CD4-positive, alpha-beta T cell treated with Interleukin-15 for 1 hour (primary cell): ENCODE results near the gene C1orf198.

Experiments
- DNase-seq: peaks from one replicate; pipeline ENCODE4 v3.0.0-alpha.2; 2020

Gene C1orf198, protein sequence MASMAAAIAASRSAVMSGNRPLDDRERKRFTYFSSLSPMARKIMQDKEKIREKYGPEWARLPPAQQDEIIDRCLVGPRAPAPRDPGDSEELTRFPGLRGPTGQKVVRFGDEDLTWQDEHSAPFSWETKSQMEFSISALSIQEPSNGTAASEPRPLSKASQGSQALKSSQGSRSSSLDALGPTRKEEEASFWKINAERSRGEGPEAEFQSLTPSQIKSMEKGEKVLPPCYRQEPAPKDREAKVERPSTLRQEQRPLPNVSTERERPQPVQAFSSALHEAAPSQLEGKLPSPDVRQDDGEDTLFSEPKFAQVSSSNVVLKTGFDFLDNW

DNA sequence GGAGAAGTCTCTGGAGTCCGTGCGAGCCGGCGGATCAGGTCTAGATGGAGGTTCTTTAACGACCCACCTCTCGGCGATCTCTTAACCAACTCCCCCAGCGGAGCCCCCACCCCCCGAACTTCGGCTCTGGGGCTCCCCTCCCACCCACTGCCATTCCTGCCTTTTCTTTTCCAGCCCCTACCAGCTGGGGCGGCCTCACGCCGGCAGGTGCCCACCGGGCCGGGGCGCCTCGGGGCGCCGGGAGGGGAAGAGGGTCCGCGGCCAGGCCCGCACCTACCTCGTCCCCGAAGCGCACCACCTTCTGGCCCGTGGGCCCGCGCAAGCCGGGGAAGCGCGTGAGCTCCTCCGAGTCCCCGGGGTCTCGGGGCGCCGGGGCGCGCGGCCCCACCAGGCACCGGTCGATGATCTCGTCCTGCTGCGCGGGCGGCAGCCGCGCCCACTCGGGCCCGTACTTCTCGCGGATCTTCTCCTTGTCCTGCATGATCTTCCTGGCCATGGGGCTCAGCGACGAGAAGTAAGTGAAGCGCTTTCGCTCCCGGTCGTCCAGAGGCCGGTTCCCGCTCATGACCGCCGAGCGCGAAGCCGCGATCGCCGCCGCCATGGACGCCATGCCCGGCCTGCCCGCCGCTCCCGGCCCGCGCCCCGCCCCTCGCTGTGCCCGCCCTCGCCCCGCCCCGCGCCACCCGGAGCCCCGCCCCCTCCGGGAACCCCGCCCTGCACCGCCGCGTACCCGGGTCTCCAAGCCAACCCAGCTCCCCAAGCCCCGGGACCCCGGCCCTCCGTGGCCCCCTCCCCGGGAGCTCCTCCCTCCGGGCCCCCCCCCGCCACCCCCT is at the start of gene C1orf198:
TSS of gene C1orf198 (minus strand) at position 619 of the 833 bp plus-strand sequence. CDS start at position 610, 9 bp downstream.
- peak; percentile 69 for DNase-seq

DNA sequence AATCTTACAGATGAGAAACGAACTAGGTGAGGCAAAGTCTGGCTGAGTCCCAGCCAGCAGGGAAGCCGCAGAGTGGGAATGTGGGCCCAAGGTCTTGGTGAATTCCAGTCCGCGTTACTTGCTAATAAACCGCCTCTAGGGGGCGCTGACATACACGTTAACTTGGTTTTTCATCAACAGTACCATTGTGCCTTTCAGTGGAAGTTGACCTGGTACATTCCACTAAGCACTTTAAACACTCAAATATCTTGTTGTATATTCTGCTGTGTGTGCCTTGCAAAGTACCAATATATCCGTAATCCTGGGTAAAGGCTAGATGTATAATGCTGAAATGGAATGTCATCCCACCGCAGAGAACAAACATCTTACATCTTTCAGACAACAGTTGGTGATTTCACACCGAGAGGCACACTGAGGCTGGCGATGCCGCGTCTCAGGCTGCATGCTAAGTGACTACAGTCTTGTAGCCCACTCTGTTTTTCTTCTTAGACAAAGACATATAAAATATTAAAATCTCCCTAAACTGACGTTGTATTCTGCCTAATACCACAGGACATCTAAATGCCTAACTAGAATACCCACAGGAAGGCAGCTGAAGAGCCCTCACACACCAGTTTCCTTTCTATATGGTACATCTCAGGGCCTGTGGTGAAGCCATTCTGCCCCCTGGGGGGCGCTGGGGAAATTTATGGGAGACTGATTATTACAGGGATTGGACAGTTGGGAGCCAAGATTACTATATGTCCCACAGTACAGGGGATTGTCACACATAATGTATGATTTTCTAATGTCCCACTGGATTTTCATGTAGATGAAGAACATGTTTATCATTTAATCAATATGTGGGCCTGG is 49.2 kb upstream of the C1orf198 start:
- peak; percentile 61 for DNase-seq

DNA sequence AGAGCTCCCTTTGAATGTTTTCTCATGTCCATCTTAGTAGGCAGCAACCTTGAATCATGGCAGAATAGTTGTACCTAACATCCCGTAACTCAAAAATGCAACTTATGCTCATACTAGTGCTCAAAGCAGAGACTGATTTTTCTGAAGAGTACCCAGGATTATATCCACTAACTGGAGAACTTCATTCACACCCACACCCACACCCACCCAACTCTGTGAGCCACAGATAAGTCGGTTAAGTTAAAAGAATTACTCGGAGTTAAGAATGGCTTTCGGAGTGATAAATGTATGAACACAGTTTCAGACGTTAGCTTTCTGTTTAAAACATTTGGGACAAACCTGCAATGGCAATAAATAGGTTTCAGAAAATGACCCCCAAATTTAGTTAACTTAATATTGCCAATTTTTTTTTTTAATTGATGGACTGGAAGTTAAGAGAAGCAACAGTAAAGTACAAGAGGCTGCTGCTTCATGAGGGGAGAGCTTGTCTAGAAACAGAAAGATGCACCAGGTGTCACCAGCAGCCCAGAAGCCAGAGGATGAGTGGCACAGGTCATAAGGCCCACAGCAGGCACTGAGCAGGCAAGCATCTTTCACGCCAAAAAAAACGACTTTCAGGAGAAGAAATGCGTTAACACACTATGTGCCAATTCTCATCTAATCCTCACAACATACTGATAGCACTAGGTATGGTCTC is 48.4 kb upstream of the C1orf198 start:
- DNase-seq, result no peak

DNA sequence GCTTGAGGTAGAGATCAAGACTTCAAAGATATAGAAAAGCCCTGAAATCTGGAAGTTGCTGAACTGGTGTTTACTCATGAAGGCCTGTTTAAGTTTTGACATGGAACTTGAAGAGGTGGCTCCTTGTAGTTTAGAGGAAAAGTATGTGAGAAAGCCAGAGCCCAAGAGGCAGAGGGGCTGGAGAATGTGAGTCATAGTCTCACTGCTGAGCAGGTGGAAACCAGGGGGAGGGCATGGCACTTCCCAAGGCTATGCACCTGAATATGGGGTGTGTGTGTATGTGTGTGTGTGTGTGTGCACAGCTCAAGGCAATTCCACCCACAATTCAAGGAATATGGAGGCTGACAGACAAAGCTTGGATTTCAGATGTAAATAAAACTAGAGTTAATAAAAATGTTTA is 46.8 kb upstream of the C1orf198 start:
- no peak for DNase-seq

DNA sequence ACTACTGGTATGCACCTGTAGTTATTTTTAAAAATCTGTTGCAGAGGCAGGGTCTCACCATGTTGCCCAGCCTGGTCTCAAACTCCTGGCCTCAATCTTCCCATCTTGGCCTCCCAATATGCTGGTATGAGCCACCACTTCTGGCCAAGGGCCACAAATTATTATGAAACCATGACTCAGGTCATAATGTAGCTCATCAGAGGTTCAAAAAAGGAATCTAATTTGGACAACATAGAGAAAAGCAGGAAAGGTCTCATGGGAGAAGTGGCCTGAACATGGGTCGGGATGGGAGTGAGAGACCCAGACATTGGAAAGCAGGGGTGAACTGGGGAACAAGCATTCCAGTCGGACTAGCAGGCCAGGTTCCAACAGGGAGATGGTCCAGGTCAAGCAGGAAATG is 45.2 kb upstream of the C1orf198 start:
- DNase-seq, result no peak

DNA sequence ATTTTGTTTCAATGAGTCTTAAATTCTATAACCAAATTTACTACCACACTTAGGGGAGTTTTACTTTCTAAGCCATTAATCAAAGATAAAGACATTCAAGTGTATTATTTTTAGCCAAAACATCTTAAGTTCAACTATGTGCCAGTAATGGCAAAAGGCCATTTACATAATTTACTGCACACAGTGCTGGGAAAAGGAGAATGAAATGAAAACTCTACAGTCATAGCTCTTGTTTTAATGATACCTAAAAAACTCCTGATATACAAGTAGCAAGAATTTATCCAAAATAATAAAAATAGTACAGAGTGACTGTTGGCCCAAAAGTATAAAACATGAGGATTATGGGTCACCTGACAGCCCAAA is 42.4 kb upstream of the C1orf198 start:
- DNase-seq, result no peak

DNA sequence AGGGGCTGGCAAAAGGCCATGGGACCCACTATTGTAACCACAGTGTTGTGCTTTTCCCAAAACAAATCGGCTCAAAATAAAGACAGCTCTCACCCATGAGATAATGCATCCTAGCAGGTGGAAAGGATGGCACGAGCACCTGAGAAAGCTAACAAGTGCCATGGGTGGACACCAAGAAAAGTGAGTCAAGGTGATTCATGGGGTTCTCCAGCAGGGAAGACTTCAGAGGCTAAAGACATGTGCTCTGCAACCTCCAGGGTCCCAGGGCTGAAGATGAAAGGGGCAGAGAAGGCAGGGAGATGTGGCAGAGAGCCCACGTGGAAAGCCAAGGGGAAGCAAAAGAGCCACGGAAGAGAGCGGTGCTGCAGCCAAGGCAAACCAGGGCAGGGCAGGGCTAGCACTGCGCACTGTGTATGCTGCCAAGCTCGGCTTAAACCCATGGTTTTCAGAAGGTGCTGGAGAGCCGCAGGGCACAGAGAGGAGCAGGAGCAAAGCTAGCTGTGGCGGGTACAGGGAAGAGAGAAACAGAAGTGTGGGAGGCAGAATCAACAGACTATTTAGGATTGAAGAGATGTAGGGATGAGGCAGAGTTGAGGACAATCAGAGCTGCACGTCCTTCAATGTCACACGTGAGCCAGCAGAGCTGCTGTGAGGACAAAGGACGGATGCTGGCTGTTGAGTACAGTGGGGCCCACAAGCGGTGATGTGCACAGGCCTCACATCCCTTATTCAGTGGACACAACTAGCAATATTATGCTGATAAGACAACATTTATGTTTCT is 41.8 kb upstream of the C1orf198 start:
- DNase-seq, result no peak

DNA sequence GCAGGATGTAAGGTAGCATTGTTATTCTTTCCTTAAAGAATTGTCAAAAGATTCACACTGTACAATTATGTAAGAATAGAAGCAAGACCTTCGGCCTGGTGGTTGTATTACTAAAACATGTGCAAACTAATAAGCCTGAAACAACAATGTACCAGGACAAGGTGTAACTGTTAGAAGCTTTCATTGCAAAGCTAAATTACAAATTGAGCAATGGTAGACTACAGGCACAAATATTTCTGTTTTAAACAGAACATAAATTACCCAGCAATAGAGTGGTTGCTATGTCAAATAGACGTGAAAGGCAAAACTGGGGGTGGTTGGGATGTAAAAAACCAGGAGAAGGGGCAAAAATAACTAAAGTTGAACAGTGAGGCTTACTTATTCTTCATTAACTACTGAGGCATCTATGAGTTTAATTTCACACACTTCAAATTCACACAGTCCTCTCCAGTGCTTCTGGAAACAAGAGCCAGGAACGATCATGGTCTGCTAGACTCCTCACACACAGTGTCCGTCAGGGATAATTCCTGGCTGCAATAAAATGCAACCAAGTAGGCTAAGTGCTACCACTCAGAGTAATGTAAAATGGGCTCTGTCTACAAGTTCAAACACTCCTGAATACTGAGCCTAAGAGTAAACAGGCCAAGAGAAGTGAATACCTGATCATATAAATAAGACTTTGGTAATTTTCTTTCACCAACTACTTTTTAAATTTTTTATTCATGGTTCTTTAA is 39.3 kb upstream of the C1orf198 start:
- no peak for DNase-seq

DNA sequence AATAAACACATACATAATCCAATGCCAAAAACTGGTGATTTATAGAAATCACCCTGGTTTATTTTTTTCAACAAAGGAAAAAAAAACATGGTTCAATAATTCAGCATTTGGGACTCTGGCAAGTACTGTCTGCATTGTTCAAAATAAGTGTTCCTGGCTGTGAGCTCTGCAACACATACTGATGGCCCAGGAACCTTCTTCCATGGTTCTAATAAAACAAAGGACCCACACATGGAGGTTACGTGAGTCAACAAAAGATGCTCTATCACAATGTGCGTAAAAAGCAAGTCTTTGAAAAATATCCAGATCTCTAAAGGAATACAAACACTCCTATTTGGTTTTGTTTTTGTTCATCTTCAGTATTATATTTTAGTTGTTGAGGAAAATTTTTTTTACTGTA is 37.9 kb upstream of the C1orf198 start:
- no peak for DNase-seq

DNA sequence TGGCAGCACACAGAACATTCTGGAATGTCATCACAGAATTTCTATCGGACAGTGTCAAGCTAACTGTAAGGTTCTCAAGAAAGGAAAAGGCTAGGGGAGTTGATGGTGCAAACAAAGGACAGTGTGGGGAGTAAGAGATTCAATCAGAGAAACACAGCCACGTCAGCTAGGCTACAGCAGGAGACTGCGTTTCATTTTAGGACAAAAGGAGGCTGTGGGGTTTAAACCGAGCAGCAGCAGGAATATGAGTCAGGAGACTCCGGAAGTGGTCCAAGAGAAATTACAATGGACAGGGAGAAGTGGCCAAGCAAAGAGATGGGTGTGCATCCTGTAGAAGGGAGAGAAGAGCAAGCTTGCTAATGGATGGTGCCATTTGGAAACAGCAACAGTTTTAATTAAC is 37.4 kb upstream of the C1orf198 start:
- DNase-seq, result no peak

DNA sequence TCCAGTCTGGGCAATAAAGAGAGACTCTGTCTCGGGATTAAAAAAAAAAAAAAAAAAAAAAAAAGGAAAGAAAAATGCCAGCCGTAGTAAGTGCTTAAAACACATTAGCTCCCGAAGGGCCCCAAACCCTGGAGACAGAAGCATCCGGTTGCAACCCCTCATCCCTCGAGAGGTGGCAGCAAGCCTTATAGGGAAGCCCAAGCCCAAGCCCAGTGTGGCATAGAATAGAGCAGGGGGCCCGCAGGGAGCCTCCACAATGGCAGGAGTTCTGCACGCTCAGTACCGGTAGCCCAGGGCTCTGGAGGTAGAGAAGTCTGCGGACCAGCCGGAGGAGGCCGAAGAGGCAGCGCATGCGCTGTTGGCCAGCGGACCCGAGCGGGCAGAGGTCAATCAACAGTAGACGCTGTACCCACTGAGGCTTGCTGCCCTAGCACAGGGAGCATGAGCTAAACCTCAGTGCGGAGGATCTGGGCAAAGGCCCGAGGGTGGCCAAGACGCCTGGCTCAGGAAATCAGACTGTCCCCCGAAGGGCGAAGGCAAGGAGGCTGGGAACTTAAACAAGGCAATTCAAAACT is 34.1 kb upstream of the C1orf198 start:
- DNase-seq, result no peak

DNA sequence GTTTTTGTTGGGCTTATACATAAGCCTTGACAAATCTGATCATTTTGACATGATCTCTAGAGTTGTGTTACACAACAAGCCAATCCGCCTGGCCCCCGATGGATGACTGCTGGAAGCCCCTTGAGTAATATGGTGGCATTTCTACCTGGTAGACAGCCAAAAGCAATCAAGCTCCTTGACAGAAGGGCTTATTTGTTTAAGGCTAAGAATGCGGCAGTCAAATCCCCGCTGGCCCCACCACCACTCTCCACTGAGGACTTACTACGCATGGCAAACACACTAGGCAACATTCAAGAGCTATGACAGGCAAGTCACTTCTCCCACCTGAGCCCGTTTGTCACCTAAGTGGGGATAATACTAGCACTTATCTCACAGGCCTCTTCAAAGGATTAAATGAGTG is 33.4 kb upstream of the C1orf198 start:
- DNase-seq, result no peak

DNA sequence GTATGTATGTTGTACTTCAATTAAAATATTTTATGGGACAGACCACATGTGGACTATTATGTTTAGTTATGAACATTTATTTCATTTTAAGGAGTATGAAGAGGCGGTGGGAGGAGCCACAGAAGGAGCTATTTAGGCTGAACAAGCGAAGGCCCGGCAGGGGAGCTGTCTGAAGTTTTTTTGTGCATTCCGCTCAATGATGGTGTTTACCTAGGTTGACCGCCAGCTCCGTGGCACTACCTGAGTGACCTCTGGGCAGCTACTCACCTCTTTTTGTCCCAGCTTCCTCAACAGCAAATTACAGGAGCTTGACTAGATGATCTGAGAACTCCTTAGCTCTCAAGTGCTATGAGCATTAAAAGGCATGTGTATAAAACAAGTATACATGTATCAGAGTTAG is 32.7 kb upstream of the C1orf198 start:
- DNase-seq, result no peak

DNA sequence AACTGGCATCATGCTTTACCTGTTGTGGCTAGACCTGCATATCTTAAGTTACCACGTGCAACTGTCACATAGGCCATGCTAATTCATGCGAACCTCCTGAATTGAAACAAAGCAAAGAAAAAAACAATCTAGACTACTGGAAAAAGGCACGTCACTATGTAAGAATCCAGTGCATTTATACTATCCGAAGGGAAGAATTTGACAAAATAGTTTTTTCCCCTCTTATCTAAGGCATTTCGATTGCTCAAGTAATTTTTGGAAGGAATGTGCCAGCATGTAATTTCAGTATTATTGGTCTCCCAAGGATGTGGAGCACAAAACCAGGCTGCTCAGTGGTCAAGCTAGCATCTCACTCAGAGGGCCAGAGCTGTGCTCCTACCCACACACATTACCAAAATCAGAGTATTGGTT is 31.5 kb upstream of the C1orf198 start:
- DNase-seq, result no peak

DNA sequence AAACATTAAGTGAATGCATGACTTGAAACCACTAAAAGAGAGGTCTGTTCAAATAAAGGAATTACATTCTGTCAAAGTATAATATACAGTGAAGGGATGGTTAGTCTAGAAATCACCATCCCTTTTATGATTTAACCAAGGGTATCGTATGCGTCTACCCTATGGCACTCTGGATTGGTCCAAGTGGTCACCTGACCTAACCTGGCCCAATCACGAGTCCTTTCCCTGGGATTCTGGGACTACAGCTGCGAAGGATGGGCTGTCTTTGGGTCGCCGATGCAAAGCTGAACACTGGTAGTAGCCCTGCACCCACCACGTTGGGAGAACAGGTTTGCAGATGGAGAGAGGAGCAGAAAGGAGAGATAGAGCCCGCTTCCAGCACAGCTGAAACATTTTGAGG is 30.4 kb upstream of the C1orf198 start:
- no peak for DNase-seq

DNA sequence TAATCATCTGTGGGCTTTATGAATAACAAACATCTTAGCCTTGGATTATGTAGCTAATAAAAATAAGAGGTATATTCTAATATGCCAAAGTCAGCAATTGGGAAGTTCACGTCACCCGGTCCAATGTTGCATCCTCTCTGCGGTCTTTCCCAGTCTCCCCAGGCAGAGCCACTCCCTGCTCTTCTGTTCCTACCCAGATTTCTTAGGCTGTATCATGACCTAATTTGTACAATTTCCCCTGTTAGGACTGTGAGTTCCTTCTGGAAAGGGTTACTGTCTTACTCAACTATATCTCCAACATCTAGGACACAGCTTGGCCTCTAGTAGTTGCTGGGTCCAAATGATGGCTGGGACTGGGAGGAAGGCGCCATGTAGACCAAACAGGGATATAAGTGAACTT is 29.8 kb upstream of the C1orf198 start:
- DNase-seq, result no peak

DNA sequence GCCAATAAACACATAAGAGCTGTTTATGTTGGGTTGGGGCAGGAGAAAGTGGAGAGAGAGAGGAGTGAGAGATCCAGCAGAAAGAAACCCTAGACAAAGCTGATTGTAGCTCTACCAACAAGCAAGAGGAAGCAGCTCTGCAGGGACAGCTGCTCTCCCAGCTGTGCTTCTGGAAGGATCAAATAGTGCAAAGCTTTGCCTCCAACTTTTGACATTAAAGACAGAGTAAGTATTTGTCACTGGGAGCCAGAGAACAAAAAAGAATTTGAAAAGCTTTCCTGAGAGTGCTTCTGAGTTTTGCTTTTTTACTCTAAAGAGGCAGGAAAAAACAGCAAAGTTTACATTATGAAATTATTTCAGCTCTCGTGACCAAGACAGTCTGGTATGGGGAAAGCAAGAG is 28.5 kb upstream of the C1orf198 start:
- no peak for DNase-seq

DNA sequence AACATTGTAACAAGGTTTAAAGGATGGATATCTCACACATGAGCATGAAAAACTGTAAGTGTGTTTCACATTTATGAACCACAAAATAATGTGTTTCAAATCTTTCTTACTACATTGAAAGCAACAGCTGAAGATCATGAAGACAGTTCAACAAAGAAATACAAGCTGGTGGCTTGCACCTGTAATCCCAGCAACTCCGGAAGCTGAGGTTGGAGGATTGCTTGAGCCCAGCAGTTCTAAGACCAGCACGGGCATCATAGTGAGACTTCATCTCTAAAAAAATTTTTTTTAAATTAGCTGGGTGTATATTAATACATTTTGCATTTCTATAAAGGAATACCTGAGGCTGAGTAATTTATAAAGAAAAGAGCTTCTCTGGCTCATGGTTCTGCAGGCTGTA is 27.1 kb upstream of the C1orf198 start:
- no peak for DNase-seq

DNA sequence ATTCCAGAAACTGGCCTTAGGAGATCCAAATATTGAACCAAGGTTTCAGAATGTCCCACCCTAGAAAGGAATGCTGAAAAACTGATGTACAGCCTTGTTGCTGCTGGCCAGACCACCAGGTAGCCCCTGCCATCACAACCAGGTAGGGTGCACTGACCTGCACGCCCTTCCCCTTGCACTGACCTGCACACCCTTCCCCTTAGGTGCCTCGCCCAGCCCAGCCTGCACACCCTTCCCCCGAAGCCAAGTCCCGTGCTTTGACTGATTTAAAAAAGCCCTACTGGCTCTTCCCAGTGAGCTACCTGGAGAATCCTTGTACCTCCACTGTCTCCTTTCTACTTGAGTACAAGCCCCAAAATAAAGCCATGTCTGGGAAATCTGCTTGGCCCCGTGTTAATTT is 26.3 kb upstream of the C1orf198 start:
- DNase-seq, result no peak

DNA sequence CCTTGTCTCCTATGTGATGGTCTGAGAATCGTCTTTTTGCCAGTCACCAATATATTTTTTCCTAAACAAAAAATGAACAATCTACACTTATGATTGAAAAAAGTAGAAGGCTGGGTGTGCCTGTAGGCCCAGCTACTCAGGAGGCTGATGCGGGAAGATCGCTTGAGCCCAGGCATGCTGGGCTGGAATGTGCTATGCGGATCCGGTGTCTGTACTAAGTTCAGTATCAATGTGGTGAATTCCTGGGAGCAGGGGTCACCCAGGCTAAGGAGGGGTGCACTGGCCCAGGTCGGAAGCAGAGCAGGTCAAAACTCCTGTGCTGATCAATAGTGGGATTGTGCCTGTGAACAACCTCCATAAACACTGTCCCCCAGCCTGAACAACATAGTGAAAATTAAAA is 25.7 kb upstream of the C1orf198 start:
- no peak for DNase-seq

DNA sequence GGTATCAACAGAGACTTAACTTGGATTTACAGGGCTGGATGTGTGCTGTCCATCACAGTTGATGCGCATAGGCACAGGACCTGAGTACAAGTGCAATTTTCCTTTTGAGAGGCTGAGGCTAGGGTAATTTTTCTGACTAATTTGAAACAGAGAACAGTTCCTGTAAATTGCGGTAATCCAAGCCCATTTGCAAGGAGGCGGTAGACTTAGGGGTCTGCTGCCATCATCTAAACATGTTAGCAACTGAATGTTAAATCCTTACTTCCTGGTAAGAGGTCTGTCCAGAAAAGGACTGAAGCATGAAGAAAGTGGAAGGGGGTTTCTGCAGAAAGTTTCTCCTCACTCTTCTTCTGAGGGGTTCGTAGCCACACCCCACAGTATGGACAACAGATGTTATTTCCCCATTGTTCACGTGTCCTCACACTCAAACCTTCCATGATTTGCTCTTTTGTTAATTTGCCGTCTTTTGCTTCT is 23.7 kb upstream of the C1orf198 start:
- no peak for DNase-seq
